Vagina (tissue), 2 donors: Measurements from ENCODE around the gene PCBP3.

Experiments used
- CTCF ChIP-seq, 3 experiments: fragments of 450-650 bp in 2 of 3; fragments of 200-600 bp in 1 of 3; sonication (generic) in 1 of 3; IDR thresholded peaks; one replicate each; pipeline ENCODE4 v1.5.1; 2017 to 2019; ENCODE audit warnings: antibody characterized with exemption in 3 of 3, mild to moderate bottlenecking in 2 of 3, moderate library complexity in 2 of 3
- POLR2A ChIP-seq, 2 donors: fragments of 450-650 bp; IDR thresholded peaks; one replicate each; pipeline ENCODE4 v1.6.1; 2017; ENCODE audit warnings: antibody characterized with exemption in 2 of 2, mild to moderate bottlenecking in 2 of 2, moderate library complexity in 2 of 2

GRCh38 chr21:45740088-45740440, 96.5 kb downstream of the PCBP3 start:
- no peak for TF ChIP-seq CTCF (IDR thresholded peaks at IDR 0.05)
- TF ChIP-seq POLR2A (IDR thresholded peaks at IDR 0.05), result no peak
